Activated CD8-positive, alpha-beta memory T cell treated with anti-CD3 and anti-CD28 coated beads for 4 hours (primary cell): ENCODE results near the gene GRIP2.
A peak's percentile ranks its signal among the peaks of the same experiment; 100 is the strongest.
"Not testable (repeated sequence)": the region's sequence is repeated elsewhere in the genome, so short reads cannot be mapped to it uniquely, and the experiment has no call there.

Source experiments
- DNase-seq, 2 donors: peaks; one replicate each; pipeline ENCODE4 v3.0.0-alpha.2; 2020; ENCODE audit warnings: low read depth in 2 of 2

The GRIP2 gene

GRCh38 chr3:14520967-14521366 lies 19.2 kb downstream of the GRIP2 start:
- DNase-seq, result no peak

- DNase-seq, result no peak
These were observed 20.0 kb downstream of the GRIP2 start for GRCh38 chr3:14520149-14520548.

- DNase-seq, result no peak
These were observed 20.7 kb downstream of the GRIP2 start for GRCh38 chr3:14519406-14519805.

- no peak for DNase-seq
These were observed 21.2 kb downstream of the GRIP2 start for GRCh38 chr3:14518893-14519292.

GRCh38 chr3:14518432-14518802 lies 21.7 kb downstream of the GRIP2 start:
- no peak for DNase-seq

GRCh38 chr3:14517601-14518431 lies 22.3 kb downstream of the GRIP2 start:
- no peak for DNase-seq

GRCh38 chr3:14516738-14517345 lies 23.3 kb downstream of the GRIP2 start:
- no peak for DNase-seq

GRCh38 chr3:14515526-14515925 lies 24.6 kb downstream of the GRIP2 start:
- DNase-seq, result not testable (repeated sequence)

- DNase-seq, result no peak
These were observed 25.8 kb downstream of the GRIP2 start for GRCh38 chr3:14514323-14514720.

GRCh38 chr3:14513566-14514322 lies 26.4 kb downstream of the GRIP2 start:
- no peak for DNase-seq

- DNase-seq, result no peak
These were observed 27.2 kb downstream of the GRIP2 start for GRCh38 chr3:14512942-14513327.

GRCh38 chr3:14512281-14512941 lies 27.7 kb downstream of the GRIP2 start:
- no peak for DNase-seq

- no peak for DNase-seq
These were observed 28.4 kb downstream of the GRIP2 start for GRCh38 chr3:14511623-14512280.

GRCh38 chr3:14510838-14511622 lies 29.1 kb downstream of the GRIP2 start:
- no peak for DNase-seq

GRCh38 chr3:14509796-14510100 lies 30.4 kb downstream of the GRIP2 start:
- DNase-seq, result no peak

GRCh38 chr3:14508966-14509795 lies 31.0 kb downstream of the GRIP2 start:
- DNase-seq, result peak; percentile 36 to 49

- DNase-seq, result no peak
These were observed 31.7 kb downstream of the GRIP2 start for GRCh38 chr3:14508505-14508819.

GRCh38 chr3:14507757-14508504 lies 32.2 kb downstream of the GRIP2 start:
- DNase-seq, result no peak

GRCh38 chr3:14507305-14507741 lies 32.8 kb downstream of the GRIP2 start:
- no peak for DNase-seq
